A549 (cell line): ENCODE results near the gene LAMA2.

Source experiments
- CBX2 ChIP-seq: fragments of 200-600 bp; sonication (generic); IDR thresholded peaks from 2 replicates; pipeline ENCODE4 v1.6.1; 2016; ENCODE audit warnings: low read depth, mild to moderate bottlenecking, borderline replicate concordance
- EHMT2 ChIP-seq: fragments of 200-600 bp; sonication (generic); IDR thresholded peaks from 2 replicates; pipeline ENCODE4 v1.6.1; 2016; ENCODE audit warnings: antibody characterized with exemption, low read depth, mild to moderate bottlenecking, moderate library complexity
- JUNB ChIP-seq: fragments of >200 bp; sonication (Bioruptor Twin); formaldehyde crosslinking; IDR thresholded peaks from 2 replicates; pipeline ENCODE4 v1.6.1; 2016
- POLR2A ChIP-seq: IDR thresholded peaks from 2 replicates; pipeline ENCODE4 v1.6.1; 2012; ENCODE audit warnings: mild to moderate bottlenecking, low read length
- POLR2AphosphoS2 ChIP-seq: conservative IDR thresholded peaks from 2 replicates; pipeline ENCODE4 v1.6.1; 2012; ENCODE audit warnings: low read length, improper control_type of control experiment, inconsistent platforms
- SMC3 ChIP-seq: fragments of >200 bp; sonication (Bioruptor Twin); formaldehyde crosslinking; IDR thresholded peaks from 3 replicates; pipeline ENCODE4 v1.6.1; 2018; ENCODE audit warnings: inconsistent platforms
- TF ChIP-seq, protein P1 (sequence below): fragments of >200 bp; sonication (Bioruptor Twin); formaldehyde crosslinking; IDR thresholded peaks from 3 replicates; pipeline ENCODE4 v1.5.1; 2016
- TF ChIP-seq, protein P2 (sequence below): IDR thresholded peaks from 2 replicates; pipeline ENCODE4 v1.6.1; 2012; ENCODE audit warnings: low read depth, borderline replicate concordance
- TF ChIP-seq, protein P3 (sequence below): fragments of >200 bp; sonication (Bioruptor Twin); formaldehyde crosslinking; IDR thresholded peaks from 2 replicates; pipeline ENCODE4 v1.6.1; 2016
- TF ChIP-seq, protein P4 (sequence below): IDR thresholded peaks from 2 replicates; pipeline ENCODE4 v1.6.1; 2012

DNA sequence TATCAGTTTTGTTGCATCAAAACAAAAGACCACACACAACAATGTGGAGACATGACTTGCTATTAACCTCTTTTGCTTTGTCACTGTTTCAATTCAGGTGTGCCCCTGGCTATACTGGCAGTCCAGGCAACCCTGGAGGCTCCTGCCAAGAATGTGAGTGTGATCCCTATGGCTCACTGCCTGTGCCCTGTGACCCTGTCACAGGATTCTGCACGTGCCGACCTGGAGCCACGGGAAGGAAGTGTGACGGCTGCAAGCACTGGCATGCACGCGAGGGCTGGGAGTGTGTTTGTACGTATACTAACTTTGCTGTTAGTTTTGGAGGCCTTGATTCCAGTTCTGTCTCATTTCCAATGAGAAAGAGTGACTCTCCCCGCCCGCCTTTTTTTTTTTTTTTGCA lies 470.1 kb downstream of the LAMA2 start:
- TF ChIP-seq, protein P1, sequence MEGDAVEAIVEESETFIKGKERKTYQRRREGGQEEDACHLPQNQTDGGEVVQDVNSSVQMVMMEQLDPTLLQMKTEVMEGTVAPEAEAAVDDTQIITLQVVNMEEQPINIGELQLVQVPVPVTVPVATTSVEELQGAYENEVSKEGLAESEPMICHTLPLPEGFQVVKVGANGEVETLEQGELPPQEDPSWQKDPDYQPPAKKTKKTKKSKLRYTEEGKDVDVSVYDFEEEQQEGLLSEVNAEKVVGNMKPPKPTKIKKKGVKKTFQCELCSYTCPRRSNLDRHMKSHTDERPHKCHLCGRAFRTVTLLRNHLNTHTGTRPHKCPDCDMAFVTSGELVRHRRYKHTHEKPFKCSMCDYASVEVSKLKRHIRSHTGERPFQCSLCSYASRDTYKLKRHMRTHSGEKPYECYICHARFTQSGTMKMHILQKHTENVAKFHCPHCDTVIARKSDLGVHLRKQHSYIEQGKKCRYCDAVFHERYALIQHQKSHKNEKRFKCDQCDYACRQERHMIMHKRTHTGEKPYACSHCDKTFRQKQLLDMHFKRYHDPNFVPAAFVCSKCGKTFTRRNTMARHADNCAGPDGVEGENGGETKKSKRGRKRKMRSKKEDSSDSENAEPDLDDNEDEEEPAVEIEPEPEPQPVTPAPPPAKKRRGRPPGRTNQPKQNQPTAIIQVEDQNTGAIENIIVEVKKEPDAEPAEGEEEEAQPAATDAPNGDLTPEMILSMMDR, result no peak
- TF ChIP-seq CBX2 (no peak), EHMT2 (no peak), POLR2A (no peak), POLR2AphosphoS2 (no peak), JUNB (no peak), SMC3 (no peak)
- TF ChIP-seq, protein P2, sequence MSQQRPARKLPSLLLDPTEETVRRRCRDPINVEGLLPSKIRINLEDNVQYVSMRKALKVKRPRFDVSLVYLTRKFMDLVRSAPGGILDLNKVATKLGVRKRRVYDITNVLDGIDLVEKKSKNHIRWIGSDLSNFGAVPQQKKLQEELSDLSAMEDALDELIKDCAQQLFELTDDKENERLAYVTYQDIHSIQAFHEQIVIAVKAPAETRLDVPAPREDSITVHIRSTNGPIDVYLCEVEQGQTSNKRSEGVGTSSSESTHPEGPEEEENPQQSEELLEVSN, result no peak
- TF ChIP-seq, protein P3, sequence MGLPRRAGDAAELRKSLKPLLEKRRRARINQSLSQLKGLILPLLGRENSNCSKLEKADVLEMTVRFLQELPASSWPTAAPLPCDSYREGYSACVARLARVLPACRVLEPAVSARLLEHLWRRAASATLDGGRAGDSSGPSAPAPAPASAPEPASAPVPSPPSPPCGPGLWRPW, result no peak
- TF ChIP-seq, protein P4, sequence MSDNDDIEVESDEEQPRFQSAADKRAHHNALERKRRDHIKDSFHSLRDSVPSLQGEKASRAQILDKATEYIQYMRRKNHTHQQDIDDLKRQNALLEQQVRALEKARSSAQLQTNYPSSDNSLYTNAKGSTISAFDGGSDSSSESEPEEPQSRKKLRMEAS, result no peak
